Measurements from ENCODE around the gene NOL9. TPM values are rescaled to one million over a fixed set of nuclear protein-coding genes. Genes with fewer than 3 reads are reported as not detected.

NOL9 gene
- total and polyA plus RNA-seq, 2 of the 13 experiments (the other 11 are each of a cell fraction or from before 2014, with no cell fraction given) = 18.0 to 24.7 TPM

GRCh38 chr1:6579374-6580118, 25.2 kb upstream of the NOL9 start, which contains the start of gene ZBTB48 (continued):
- no peak for TF ChIP-seq ZNF83 (CRISPR knock-in tag; IDR thresholded peaks at IDR 0.05; ENCODE audit: borderline replicate concordance)
- 0 out of 2 replicates have a peak, but pooled peaks have one; percentile 54 for TF ChIP-seq ZSCAN31 (CRISPR knock-in tag; IDR thresholded peaks at IDR 0.05; ENCODE audit: low read depth)
- 0 out of 2 replicates have a peak, but pooled peaks have one; percentile 42 for TF ChIP-seq ZNF296 (CRISPR knock-in tag; conservative IDR thresholded peaks at IDR 0.05)
- TF ChIP-seq HNRNPH1 (optimal IDR thresholded peaks at IDR 0.05; ENCODE audit: low read depth, low read length) = no peak
- no peak for TF ChIP-seq MYNN (CRISPR knock-in tag; IDR thresholded peaks at IDR 0.05; ENCODE audit: low read depth)
- no peak for TF ChIP-seq NPAS2 (CRISPR knock-in tag; IDR thresholded peaks at IDR 0.05; ENCODE audit: borderline replicate concordance)
- TF ChIP-seq, protein P1, sequence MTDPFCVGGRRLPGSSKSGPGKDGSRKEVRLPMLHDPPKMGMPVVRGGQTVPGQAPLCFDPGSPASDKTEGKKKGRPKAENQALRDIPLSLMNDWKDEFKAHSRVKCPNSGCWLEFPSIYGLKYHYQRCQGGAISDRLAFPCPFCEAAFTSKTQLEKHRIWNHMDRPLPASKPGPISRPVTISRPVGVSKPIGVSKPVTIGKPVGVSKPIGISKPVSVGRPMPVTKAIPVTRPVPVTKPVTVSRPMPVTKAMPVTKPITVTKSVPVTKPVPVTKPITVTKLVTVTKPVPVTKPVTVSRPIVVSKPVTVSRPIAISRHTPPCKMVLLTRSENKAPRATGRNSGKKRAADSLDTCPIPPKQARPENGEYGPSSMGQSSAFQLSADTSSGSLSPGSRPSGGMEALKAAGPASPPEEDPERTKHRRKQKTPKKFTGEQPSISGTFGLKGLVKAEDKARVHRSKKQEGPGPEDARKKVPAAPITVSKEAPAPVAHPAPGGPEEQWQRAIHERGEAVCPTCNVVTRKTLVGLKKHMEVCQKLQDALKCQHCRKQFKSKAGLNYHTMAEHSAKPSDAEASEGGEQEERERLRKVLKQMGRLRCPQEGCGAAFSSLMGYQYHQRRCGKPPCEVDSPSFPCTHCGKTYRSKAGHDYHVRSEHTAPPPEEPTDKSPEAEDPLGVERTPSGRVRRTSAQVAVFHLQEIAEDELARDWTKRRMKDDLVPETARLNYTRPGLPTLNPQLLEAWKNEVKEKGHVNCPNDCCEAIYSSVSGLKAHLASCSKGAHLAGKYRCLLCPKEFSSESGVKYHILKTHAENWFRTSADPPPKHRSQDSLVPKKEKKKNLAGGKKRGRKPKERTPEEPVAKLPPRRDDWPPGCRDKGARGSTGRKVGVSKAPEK (CRISPR knock-in tag; IDR thresholded peaks at IDR 0.05; ENCODE audit: borderline replicate concordance) = no peak
